HG03342 (cell line): ENCODE data around the gene CYRIA.

ENCODE experiments used
- ATAC-seq: cut with Tn5 transposase; IDR thresholded peaks from one replicate; pipeline ENCODE4 v1.9.1; 2021; ENCODE audit warnings: mild to moderate bottlenecking, moderate library complexity; ENCODE audit not compliant: unreplicated experiment

Gene CYRIA

GRCh38 chr2:16652296-16653082, 13.1 kb downstream of the CYRIA start:
- no peak for ATAC-seq

- ATAC-seq = no peak
These were observed 15.1 kb downstream of the CYRIA start for GRCh38 chr2:16650287-16651249.

GRCh38 chr2:16649353-16650286, 16.0 kb downstream of the CYRIA start:
- ATAC-seq = no peak

- no peak for ATAC-seq
These were observed 17.5 kb downstream of the CYRIA start for GRCh38 chr2:16647992-16648617.

- ATAC-seq = no peak
These were observed 19.7 kb downstream of the CYRIA start for GRCh38 chr2:16645775-16646559.

- ATAC-seq = no peak
These were observed 20.5 kb downstream of the CYRIA start for GRCh38 chr2:16645088-16645487.

GRCh38 chr2:16644221-16644925, 21.3 kb downstream of the CYRIA start:
- ATAC-seq = no peak

GRCh38 chr2:16643099-16643498, 22.5 kb downstream of the CYRIA start:
- no peak for ATAC-seq

- no peak for ATAC-seq
These were observed 23.5 kb downstream of the CYRIA start for GRCh38 chr2:16642088-16642487.

GRCh38 chr2:16641509-16641908, 24.1 kb downstream of the CYRIA start:
- no peak for ATAC-seq

GRCh38 chr2:16640867-16641266, 24.8 kb downstream of the CYRIA start:
- no peak for ATAC-seq

- ATAC-seq = no peak
These were observed 25.5 kb downstream of the CYRIA start for GRCh38 chr2:16640001-16640700.

GRCh38 chr2:16639431-16639830, 26.2 kb downstream of the CYRIA start:
- ATAC-seq = no peak

- ATAC-seq = no peak
These were observed 26.7 kb downstream of the CYRIA start for GRCh38 chr2:16638946-16639345.

- ATAC-seq = no peak
These were observed 28.3 kb downstream of the CYRIA start for GRCh38 chr2:16637304-16637703.

- no peak for ATAC-seq
These were observed 29.6 kb downstream of the CYRIA start for GRCh38 chr2:16635791-16636699.
